Activated CD8-positive, alpha-beta memory T cell treated with anti-CD3 and anti-CD28 coated beads, Interleukin-2, amount 10 ng/mL, durations not matched to agents 7 days and 5 days (primary cell): ENCODE data around the gene SCTR. TPM values are rescaled to one million over a fixed set of nuclear protein-coding genes. Genes with fewer than 3 reads are reported as not detected.
A peak's percentile ranks its signal among the peaks of the same experiment; 100 is the strongest.
"Not testable (repeated sequence)": the region's sequence is repeated elsewhere in the genome, so short reads cannot be mapped to it uniquely, and the experiment has no call there.

Experiments
- ATAC-seq: fragments of 150-1000 bp; cut with Tn5 transposase; one replicate; pipeline ENCODE4 v1.10.0; 2021; ENCODE audit warnings: moderate library complexity
- CTCF ChIA-PET: fragments of 350-600 bp; sonication (Branson Sonifier 250); formaldehyde crosslinking; loops from one replicate; lab custom pipeline; 2021; ENCODE audit warnings: antibody characterized with exemption; lab: Charles Lee
- DNase-seq: peaks from one replicate; pipeline ENCODE4 v3.0.0-alpha.2; 2020
- H3K27ac Mint-ChIP-seq: one replicate; pipeline ENCODE4 v1.8.0; 2021; ENCODE audit warnings: mild to moderate bottlenecking, mixed read lengths
- H3K27me3 Mint-ChIP-seq: one replicate; pipeline ENCODE4 v1.8.0; 2021; ENCODE audit warnings: mixed read lengths
- H3K36me3 Mint-ChIP-seq: one replicate; pipeline ENCODE4 v1.8.0; 2021; ENCODE audit warnings: mild to moderate bottlenecking, mixed read lengths
- H3K4me1 Mint-ChIP-seq: one replicate; pipeline ENCODE4 v1.8.0; 2021; ENCODE audit warnings: mixed read lengths
- H3K4me3 Mint-ChIP-seq: one replicate; pipeline ENCODE4 v1.8.0; 2021; ENCODE audit warnings: mild to moderate bottlenecking, moderate library complexity, mixed read lengths
- H3K9me3 Mint-ChIP-seq: one replicate; pipeline ENCODE4 v1.8.0; 2022; ENCODE audit warnings: low read depth, mixed read lengths
- total RNA-seq, 2 experiments: library from RNA; stranded (reverse); gene quantifications; one replicate each; pipeline ENCODE4 v1.2.3, GENCODE V29; 2021

Gene SCTR
- total RNA-seq, 2 experiments from 2014 or later, result not detected

DNA sequence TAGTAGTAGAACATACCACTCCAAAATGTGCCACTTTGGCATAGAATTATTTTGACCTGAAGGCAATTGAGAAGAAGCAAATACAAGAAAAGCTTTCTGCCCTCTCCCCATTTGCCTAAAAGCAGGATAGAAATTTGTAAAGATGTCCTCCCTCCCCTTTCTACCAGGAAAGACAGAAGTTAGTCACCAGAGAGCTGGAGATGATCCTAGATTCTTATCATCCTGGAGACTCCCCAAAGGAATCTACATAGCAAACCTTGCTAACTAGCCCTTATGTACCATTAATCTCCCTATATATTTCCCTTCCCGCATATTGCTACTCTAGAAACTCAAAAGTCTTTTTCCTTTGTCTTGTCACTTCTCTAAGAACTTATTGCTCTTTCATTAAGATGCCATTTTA lies 105.2 kb downstream of the SCTR start:
- DNase-seq (no peak), ATAC-seq (no peak)
- Mint-ChIP-seq H3K4me1 (peaks cover 1% of the 10 kb centered on the region), H3K4me3 (no peak overlapping the region), H3K27ac (no peak overlapping the region), H3K36me3 (no peaks in the 10 kb centered on the region), H3K27me3 (peaks cover 46% of the 10 kb centered on the region), H3K9me3 (no peaks in the 10 kb centered on the region)
- CTCF ChIA-PET, result no interaction called here

DNA sequence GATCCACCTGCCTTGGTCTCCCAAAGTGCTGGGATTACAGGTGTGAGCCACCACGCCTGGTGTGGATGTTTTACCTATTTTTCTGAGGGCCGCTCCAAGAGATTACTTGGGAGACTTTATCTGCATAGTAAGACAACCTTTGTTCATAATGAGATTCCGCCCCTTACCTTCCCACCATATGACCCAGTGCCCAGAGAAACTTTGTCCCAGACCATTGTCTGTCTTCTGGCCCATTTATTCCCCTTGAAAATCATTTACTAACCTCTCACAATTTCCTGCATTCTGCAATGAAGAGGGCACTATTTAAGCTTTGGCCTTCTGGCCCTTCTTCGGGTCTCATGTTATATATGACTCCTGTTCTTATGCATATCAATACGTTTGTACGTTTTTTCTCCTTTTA lies 106.4 kb downstream of the SCTR start:
- H3K9me3 Mint-ChIP-seq, result no peaks in the 10 kb centered on the region
- H3K27ac Mint-ChIP-seq, result no peak overlapping the region
- peaks cover 1% of the 10 kb centered on the region for H3K4me1 Mint-ChIP-seq
- DNase-seq (no peak), ATAC-seq (no peak)
- H3K4me3 Mint-ChIP-seq, result no peak overlapping the region
- no peaks in the 10 kb centered on the region for H3K36me3 Mint-ChIP-seq
- peaks cover 48% of the 10 kb centered on the region for H3K27me3 Mint-ChIP-seq
- CTCF ChIA-PET, result no interaction called here

DNA sequence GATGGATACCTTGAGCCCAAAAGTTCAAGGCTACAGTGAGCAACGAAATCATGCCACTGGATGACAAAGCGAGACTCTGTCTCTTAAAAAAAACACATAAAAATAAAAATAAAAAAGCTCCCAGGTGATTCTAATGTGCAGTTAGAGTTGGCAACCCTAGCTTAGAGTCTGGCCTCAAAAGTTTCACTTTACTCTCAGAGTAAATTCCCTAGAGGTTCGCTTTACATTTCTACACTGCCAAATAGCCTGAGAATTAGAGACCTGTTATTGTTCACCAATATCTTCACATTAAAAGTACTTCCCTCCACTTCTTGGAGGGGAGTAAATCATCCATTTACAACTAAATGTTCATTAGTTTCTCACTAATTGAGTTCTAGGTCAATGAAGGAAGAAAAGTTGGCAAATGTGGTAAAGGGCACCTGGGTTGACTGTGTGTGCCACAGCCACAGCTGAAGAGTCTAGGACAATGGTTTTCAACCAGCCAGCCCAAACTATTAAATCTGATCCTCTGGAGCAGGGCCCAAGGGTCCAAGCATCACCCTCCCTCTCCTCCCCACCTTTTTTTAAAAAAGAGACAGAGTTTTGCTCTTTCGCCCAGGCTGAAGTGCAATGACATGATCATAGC lies 107.9 kb downstream of the SCTR start:
- CTCF ChIA-PET, result no interaction called here
- Mint-ChIP-seq H3K4me3 (no peak overlapping the region), H3K9me3 (no peaks in the 10 kb centered on the region), H3K4me1 (peaks cover 1% of the 10 kb centered on the region), H3K27me3 (peaks cover 38% of the 10 kb centered on the region), H3K36me3 (no peaks in the 10 kb centered on the region), H3K27ac (no peak overlapping the region)
- DNase-seq (no peak), ATAC-seq (no peak)

DNA sequence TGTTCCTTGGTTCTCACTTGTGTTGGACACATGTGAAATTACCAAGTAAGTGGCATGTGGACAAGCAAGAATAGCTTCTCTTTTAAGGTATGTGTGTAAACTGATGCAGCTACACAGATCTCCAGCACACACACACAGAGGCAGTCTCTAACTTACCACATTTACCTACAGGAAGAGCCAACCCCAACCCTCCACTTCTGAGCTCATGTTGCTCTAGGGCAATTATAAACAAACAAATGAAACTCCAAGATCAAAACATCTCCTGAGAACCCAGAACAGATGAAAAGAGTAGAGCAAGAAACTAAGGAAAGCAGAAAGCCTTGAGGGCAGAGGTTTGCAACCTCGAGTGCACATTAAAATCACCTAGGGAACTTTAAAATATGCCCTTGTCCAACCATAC lies 108.7 kb downstream of the SCTR start:
- H3K4me3 Mint-ChIP-seq, result no peak overlapping the region
- CTCF ChIA-PET, result interaction anchor here (1.2 kb wide), 1 partner anchor 61 kb away, joined by 4 read pairs; no protein-coding TSS in a partner anchor
- H3K9me3 Mint-ChIP-seq, result no peaks in the 10 kb centered on the region
- DNase-seq (no peak), ATAC-seq (no peak)
- peaks cover 38% of the 10 kb centered on the region for H3K27me3 Mint-ChIP-seq
- H3K27ac Mint-ChIP-seq, result no peak overlapping the region
- H3K36me3 Mint-ChIP-seq, result no peaks in the 10 kb centered on the region
- peaks cover 1% of the 10 kb centered on the region for H3K4me1 Mint-ChIP-seq

DNA sequence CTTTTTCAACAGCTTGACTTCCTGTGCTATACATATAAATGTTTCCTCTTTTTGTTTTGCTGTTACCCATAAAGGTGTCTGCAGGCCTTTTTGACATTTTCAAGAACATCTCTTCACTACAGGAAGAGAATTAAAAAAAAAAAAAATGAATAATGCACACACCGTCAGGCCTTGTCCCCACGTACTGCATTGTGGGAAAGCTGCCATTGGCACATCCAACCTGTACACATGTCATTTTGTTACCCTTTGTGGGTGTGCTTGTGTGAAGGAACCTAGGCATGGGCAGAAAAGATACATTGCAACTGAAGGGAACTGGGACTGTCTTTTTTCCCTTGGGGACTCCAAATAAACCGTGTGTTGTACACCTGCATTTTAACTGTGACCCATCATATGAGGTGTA lies 109.4 kb downstream of the SCTR start:
- Mint-ChIP-seq H3K27ac (no peak overlapping the region), H3K9me3 (no peaks in the 10 kb centered on the region), H3K4me1 (peaks cover 1% of the 10 kb centered on the region), H3K27me3 (peaks cover 36% of the 10 kb centered on the region), H3K36me3 (no peaks in the 10 kb centered on the region), H3K4me3 (no peak overlapping the region)
- no peak for DNase-seq
- no peak for ATAC-seq
- CTCF ChIA-PET, result interaction anchor here (1.2 kb wide), 1 partner anchor 61 kb away, joined by 4 read pairs; no protein-coding TSS in a partner anchor

DNA sequence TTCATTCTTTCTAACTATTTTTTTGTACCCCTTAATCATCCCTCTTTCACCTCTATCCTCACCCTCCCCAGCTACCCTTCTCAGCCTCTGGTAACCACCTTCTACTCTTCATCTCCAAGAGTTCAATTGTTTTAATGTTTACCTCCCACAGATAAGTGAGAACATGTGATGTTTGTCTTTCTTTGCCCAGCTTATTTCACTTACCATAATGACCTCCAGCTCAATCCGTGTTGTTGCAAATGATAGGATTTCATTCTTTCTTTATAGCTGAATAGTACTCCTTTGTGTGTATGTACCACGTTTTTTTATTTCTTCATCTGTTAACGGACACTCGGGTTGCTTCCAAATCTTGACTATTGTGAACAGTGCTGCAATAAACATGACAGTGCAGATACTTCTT lies 114.8 kb downstream of the SCTR start:
- Mint-ChIP-seq H3K27me3 (peaks cover 22% of the 10 kb centered on the region), H3K36me3 (no peaks in the 10 kb centered on the region), H3K4me3 (no peak overlapping the region), H3K4me1 (no peaks in the 10 kb centered on the region), H3K9me3 (no peaks in the 10 kb centered on the region), H3K27ac (no peak overlapping the region)
- DNase-seq (no peak), ATAC-seq (no peak)
- CTCF ChIA-PET, result interaction anchor here (1.4 to 2.0 kb wide), 2 partner anchors 9 to 67 kb away, joined by 5 to 7 read pairs; no protein-coding TSS in a partner anchor

DNA sequence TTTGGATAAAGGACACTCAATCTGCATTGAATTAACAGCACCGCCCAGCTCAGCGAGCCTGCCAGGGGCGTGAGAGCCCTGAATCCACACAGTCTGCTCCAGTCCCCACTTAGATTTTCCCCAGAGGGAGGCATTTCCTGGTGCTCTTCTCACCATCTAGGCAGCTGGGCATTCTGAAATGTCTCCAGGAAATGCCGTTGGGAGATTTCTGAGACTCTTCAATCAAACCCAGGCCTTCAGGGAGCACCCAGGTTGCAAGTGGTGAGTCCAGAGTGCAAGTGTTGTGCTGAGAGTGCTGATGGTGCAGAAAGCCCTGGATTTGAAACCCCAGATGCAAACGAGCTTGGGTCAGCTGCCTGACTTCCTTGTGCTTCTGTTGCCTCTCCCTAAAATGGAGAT lies 116.1 kb downstream of the SCTR start:
- DNase-seq, result no peak
- peaks cover 10% of the 10 kb centered on the region for H3K27me3 Mint-ChIP-seq
- no peak for ATAC-seq
- H3K4me1 Mint-ChIP-seq, result no peaks in the 10 kb centered on the region
- CTCF ChIA-PET, result interaction anchor here (0.7 to 1.5 kb wide), 6 partner anchors 9 to 91 kb away, joined by 3 to 8 read pairs (median 3); no protein-coding TSS in a partner anchor
- H3K27ac Mint-ChIP-seq, result no peak overlapping the region
- no peak overlapping the region for H3K4me3 Mint-ChIP-seq
- H3K36me3 Mint-ChIP-seq, result no peaks in the 10 kb centered on the region
- no peaks in the 10 kb centered on the region for H3K9me3 Mint-ChIP-seq

DNA sequence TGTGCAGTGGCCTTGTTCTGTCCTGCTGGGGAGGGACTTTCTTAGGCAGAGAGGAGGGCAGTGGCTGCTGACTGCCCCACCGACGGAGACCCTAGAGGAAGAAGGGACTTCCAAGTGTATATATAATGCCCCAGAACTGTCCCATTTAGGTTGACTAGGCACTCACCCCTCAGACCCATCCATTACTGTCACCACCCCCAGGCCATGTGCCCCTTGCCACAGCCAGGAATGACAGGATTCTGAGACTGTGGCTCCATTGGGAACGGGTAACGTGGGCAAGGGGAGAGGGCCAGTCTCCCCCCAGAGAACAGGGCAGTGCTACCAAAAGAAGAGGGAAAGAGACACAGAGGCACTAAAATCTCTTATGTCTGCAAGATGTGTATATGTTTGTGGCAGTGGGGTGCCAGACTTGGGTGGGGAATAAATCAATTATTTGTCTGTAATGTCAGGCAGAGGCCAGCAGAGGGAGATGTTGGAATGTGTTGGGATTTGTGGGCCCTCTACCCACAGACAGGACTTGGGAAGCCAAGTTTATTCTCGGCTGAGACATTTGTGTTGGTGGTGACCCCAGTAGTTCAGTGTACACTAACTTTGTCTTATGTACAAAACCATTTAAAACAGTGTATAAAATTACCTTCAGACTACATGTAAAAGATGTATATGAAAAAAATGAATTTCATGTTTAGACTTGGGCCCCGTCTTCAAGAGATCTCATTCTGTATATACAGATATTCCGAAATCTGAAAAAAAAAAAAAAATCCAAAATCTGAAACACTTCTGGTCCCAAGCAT lies 116.7 kb downstream of the SCTR start:
- H3K9me3 Mint-ChIP-seq, result no peaks in the 10 kb centered on the region
- H3K4me1 Mint-ChIP-seq, result no peaks in the 10 kb centered on the region
- ATAC-seq (no peak), DNase-seq (peak; percentile 44)
- no peak overlapping the region for H3K4me3 Mint-ChIP-seq
- H3K27ac Mint-ChIP-seq, result no peak overlapping the region
- CTCF ChIA-PET, result interaction anchor here (0.7 to 1.7 kb wide), 5 partner anchors 9 to 69 kb away, joined by 3 to 10 read pairs (median 4); no protein-coding TSS in a partner anchor
- H3K36me3 Mint-ChIP-seq, result no peaks in the 10 kb centered on the region
- peaks cover 10% of the 10 kb centered on the region for H3K27me3 Mint-ChIP-seq

DNA sequence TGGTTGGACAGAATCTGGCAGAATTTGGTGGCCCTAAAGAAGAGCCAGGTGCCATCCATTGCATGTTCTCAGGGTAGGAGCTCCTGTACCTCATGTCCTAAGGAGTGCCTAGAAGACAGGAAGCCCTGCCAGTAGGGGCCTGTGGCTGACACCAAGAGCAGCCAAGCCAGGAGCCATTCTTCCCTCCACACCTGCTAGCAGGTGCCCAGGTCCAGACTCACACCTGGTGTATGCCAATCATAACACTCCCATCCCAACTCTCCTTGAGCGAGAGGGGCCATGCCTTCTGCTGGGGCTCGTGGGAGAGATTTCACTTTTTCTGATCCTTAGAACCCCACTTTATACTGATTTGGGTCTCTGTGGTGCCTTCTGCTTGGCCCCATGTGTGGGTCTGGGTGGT lies 119.1 kb downstream of the SCTR start:
- DNase-seq (no peak), ATAC-seq (no peak)
- CTCF ChIA-PET, result no interaction called here
- Mint-ChIP-seq H3K9me3 (no peaks in the 10 kb centered on the region), H3K4me1 (no peaks in the 10 kb centered on the region), H3K27ac (no peak overlapping the region), H3K4me3 (no peak overlapping the region), H3K36me3 (no peaks in the 10 kb centered on the region), H3K27me3 (no peaks in the 10 kb centered on the region)

DNA sequence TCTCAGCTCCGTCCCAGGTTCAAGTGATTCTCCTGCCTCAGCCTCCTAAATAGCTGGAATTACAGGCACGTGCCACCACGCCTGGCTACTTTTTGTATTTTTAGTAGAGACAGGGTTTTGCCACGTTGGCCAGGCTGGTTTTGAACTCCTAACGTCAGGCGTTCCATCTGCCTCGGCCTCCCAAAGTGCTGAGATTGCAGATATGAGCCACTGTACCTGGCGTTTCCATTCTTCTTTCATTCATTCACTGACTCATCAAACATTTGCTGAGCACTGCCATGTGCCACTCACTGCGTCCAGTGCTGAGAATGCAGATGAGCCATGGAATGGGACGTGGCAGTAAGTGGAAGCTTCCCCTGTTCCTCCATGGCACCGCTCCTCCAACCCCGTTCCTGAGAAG lies 120.7 kb downstream of the SCTR start:
- H3K4me1 Mint-ChIP-seq, H3K36me3 Mint-ChIP-seq, H3K27ac Mint-ChIP-seq, H3K9me3 Mint-ChIP-seq, H3K4me3 Mint-ChIP-seq, DNase-seq, ATAC-seq, H3K27me3 Mint-ChIP-seq: not testable (repeated sequence)
- CTCF ChIA-PET, result interaction anchor here (1.1 kb wide), 1 partner anchor 73 kb away, joined by 3 read pairs; no protein-coding TSS in a partner anchor

DNA sequence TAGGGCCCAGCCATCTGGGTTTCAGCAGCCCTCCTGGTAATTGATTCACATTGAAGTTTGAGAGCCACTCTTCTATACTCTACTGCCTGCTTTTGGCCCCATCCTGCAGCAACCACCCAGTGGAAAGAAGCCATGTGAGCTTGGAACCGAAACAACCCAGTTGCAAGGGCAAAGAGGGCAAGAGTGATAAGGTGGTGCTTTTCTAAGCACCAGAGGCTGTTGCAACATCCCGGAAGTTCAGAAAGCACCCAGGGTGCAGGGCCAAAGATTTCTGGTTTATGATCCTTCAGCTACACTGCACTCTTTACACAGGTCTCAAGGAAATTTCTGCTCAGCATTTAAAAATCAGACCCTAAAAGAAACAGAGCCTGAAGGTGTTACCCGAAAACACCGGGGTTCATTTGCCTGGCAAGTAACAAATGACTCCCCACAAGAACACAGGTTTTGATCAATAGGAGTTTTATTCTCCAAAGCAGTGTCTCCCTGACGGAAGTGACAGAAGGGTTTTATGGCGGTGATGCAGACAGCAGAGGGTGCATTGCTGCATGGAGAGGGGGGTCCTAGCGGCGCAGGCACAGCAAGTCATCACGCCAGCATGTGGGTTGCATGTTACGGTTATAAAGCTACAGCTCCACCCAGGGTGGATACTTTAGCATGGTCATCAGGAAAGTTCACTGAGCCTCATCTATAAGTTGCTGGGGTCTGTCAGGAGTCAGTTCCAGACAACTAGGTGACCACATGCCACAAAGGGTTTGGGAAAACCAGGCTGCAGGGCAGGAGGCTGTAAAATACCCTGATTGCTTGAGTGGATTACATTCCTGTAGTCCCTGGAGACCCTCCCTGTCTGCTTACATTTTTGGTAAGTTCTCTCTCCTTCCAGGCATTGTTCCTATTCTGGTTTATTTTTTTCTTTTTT lies 121.4 kb downstream of the SCTR start:
- Mint-ChIP-seq H3K9me3 (no peaks in the 10 kb centered on the region), H3K36me3 (no peaks in the 10 kb centered on the region), H3K27me3 (peaks cover 2% of the 10 kb centered on the region), H3K27ac (no peak overlapping the region), H3K4me3 (no peak overlapping the region), H3K4me1 (peaks cover 2% of the 10 kb centered on the region)
- CTCF ChIA-PET, result interaction anchor here (1.0 kb wide), 1 partner anchor 11 kb away, joined by 3 read pairs; no protein-coding TSS in a partner anchor
- DNase-seq (no peak), ATAC-seq (no peak)

DNA sequence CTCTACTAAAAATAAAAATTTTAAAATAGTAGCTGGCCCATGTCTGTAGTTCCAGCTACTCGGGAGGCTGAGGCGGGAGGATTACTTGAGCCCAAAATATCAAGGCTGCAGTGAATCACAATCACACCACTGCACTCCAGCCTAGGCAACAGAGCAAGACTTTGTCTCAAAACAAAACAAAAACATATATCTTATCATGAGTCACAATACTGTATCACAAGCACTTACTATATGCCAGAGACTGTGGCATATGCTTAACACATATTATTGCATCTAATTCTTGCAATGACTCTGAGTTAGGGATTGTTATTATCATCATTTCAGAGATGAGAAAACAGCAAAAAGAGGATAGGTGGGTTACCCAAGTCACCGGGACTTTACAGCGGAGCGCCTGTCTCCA lies 122.2 kb downstream of the SCTR start:
- CTCF ChIA-PET, result interaction anchor here (1.0 kb wide), 1 partner anchor 12 kb away, joined by 3 read pairs; no protein-coding TSS in a partner anchor
- Mint-ChIP-seq H3K4me3 (no peak overlapping the region), H3K36me3 (no peaks in the 10 kb centered on the region), H3K9me3 (no peaks in the 10 kb centered on the region), H3K27ac (no peak overlapping the region), H3K27me3 (peaks cover 2% of the 10 kb centered on the region), H3K4me1 (peaks cover 2% of the 10 kb centered on the region)
- no peak for DNase-seq
- ATAC-seq, result no peak

DNA sequence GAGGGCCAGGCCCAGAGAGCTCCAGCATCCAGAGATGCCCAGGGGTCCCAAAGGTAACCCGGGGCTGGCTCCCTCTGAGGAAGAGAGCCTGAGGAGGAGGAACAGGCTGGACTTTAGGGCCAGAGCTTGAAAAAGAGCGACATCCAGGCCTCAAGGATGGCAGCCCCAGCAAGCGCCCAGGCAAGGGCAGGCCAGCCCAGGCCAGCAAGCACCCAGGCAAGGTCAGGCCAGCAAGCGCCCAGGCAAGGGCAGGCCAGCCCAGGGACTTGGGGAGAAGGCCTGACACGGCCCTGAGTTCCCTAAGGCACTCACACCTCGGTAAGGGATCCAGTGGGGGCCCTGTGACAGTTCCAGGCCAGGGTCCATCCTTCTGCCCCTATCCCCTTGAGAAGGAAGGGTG lies 127.1 kb downstream of the SCTR start:
- CTCF ChIA-PET, result no interaction called here
- ATAC-seq, result no peak
- no peak overlapping the region for H3K4me3 Mint-ChIP-seq

More for the DNA sequence above, 127.1 kb downstream of the SCTR start:
- Mint-ChIP-seq H3K27me3 (peaks cover 8% of the 10 kb centered on the region), H3K27ac (no peak overlapping the region), H3K9me3 (no peaks in the 10 kb centered on the region), H3K4me1 (peaks cover 2% of the 10 kb centered on the region), H3K36me3 (no peaks in the 10 kb centered on the region)
- no peak for DNase-seq
